GM12878 (cell line): Measurements from ENCODE around the gene IGSF23. TPM values are rescaled to one million over a fixed set of nuclear protein-coding genes. Genes with fewer than 3 reads are reported as not detected.
A peak's percentile ranks its signal among the peaks of the same experiment; 100 is the strongest.

ENCODE experiments used
- ATAC-seq: fragments of 200-7000 bp; cut with Tn5 transposase; 3 replicates; pipeline ENCODE4 v1.9.1; 2020; ENCODE audit warnings: mild to moderate bottlenecking, moderate library complexity
- BruUV-seq: library from RNA; stranded (reverse); fragments of 400-500 nt; replicated peaks from 2 replicates; lab custom pipeline; 2021; lab: Mats Ljungman, UMichigan
- CTCF ChIA-PET: fragments of 300-600 bp; sonication (Branson Sonifier 250); formaldehyde crosslinking; extraction: SDS; loops from one replicate; lab custom pipeline; 2021; ENCODE audit warnings: inconsistent platforms; lab: Yijun Ruan, JAX
- POLR2A ChIA-PET: fragments of 350-600 bp; formaldehyde crosslinking; extraction: SDS; loops from one replicate; lab custom pipeline; 2021; ENCODE audit warnings: inconsistent platforms; lab: Charles Lee
- RAD21 ChIA-PET: fragments of 300-600 bp; sonication (Branson Sonifier 250); formaldehyde crosslinking; loops from one replicate; lab custom pipeline; 2023; ENCODE audit warnings: antibody characterized with exemption; ENCODE audit not compliant: unreplicated experiment; lab: Charles Lee
- SMC1A ChIA-PET: fragments of 300-600 bp; sonication (Branson Sonifier 250); formaldehyde crosslinking; loops from one replicate; lab custom pipeline; 2023; ENCODE audit not compliant: unreplicated experiment, uncharacterized antibody; lab: Charles Lee
- DNase-seq: peaks from one replicate; pipeline ENCODE4 v3.0.0-alpha.2; 2011; ENCODE audit warnings: low read depth, low spot score
- FAIRE-seq: peaks from 3 replicates; lab custom pipeline; 2011; peaks lifted over from hg19 to GRCh38; lab: Jason Lieb, UNC
- H2AFZ ChIP-seq: 2 replicates; pipeline ENCODE4 v1.6.0; 2011; ENCODE audit warnings: low read depth, low read length, control low read depth; ENCODE audit not compliant: control insufficient read depth
- H3K27ac ChIP-seq: 2 replicates; pipeline ENCODE4 v1.5.1; 2011; ENCODE audit warnings: control low read depth; ENCODE audit not compliant: control insufficient read depth, insufficient read depth
- H3K27me3 ChIP-seq, 2 experiments: replicated peaks in 1 of 2; 2 replicates each; pipeline versions ENCODE4 v1.6.0 to v1.6.1; 2011; ENCODE audit warnings: low read length in 1 of 2; ENCODE audit not compliant: control insufficient read depth in 2 of 2, insufficient read depth in 2 of 2
- H3K36me3 ChIP-seq, 2 experiments: 2 replicates each; pipeline ENCODE4 v1.5.1; 2011; ENCODE audit warnings: low read length in 1 of 2; ENCODE audit not compliant: control insufficient read depth in 2 of 2, insufficient read depth in 2 of 2
- H3K4me1 ChIP-seq: 2 replicates; pipeline ENCODE4 v1.6.1; 2011; ENCODE audit warnings: mild to moderate bottlenecking, low read length, moderate library complexity, mixed read lengths; ENCODE audit not compliant: control insufficient read depth, insufficient read depth
- H3K4me2 ChIP-seq: 2 replicates; pipeline ENCODE4 v1.6.0; 2011; ENCODE audit warnings: control low read depth; ENCODE audit not compliant: control insufficient read depth, insufficient read depth
- H3K4me3 ChIP-seq: fragments of 200-600 bp; sonication (generic); 2 replicates; pipeline ENCODE4 v1.5.1; 2016
- H3K79me2 ChIP-seq: 2 replicates; pipeline ENCODE4 v1.6.0; 2011; ENCODE audit warnings: low read length; ENCODE audit not compliant: control insufficient read depth, insufficient read depth
- H3K9ac ChIP-seq: 2 replicates; pipeline ENCODE4 v1.8.0; 2011; ENCODE audit warnings: low read length, control low read depth, mixed read lengths; ENCODE audit not compliant: control insufficient read depth, insufficient read depth
- H3K9me3 ChIP-seq: replicated peaks from 3 replicates; pipeline ENCODE4 v1.5.1; 2011; ENCODE audit warnings: mild to moderate bottlenecking, low read length; ENCODE audit not compliant: control insufficient read depth, insufficient read depth
- H4K20me1 ChIP-seq: 2 replicates; pipeline ENCODE4 v1.6.0; 2011; ENCODE audit not compliant: control insufficient read depth, insufficient read depth
- BRCA1 ChIP-seq: IDR thresholded peaks from 2 replicates; pipeline ENCODE4 v1.6.1; 2011; ENCODE audit warnings: low read depth, low read length, improper control_type of control experiment
- CBFB ChIP-seq: IDR thresholded peaks from 2 replicates; pipeline ENCODE4 v1.6.1; 2016; ENCODE audit warnings: antibody characterized with exemption, low read depth
- CTCF ChIP-seq, 3 experiments: IDR thresholded peaks in 2 of 3; conservative IDR thresholded peaks in 1 of 3; 2 replicates each; pipeline ENCODE4 v1.5.1; 2011; ENCODE audit warnings: low read depth in 3 of 3, low read length in 3 of 3, mild to moderate bottlenecking in 3 of 3, control low read depth in 2 of 3, moderate library complexity in 2 of 3, inconsistent platforms in 1 of 3, mixed read lengths in 1 of 3; ENCODE audit not compliant: control insufficient read depth in 2 of 3, insufficient read depth in 1 of 3; ENCODE audit errors: extremely low read depth in 1 of 3
- DPF2 ChIP-seq: fragments of 450-650 bp; IDR thresholded peaks from 2 replicates; pipeline ENCODE4 v1.6.1; 2017; ENCODE audit warnings: mild to moderate bottlenecking
- GATAD2B ChIP-seq: fragments of 450-650 bp; conservative IDR thresholded peaks from 2 replicates; pipeline ENCODE4 v1.6.1; 2017; ENCODE audit warnings: low read depth, mild to moderate bottlenecking, moderate library complexity
- MTA2 ChIP-seq: fragments of 450-650 bp; IDR thresholded peaks from 2 replicates; pipeline ENCODE4 v1.6.1; 2016; ENCODE audit warnings: low read depth, mild to moderate bottlenecking, moderate library complexity
- NFYB ChIP-seq: IDR thresholded peaks from 2 replicates; pipeline ENCODE4 v1.6.1; 2011; ENCODE audit warnings: low read depth, mild to moderate bottlenecking, low read length, improper control_type of control experiment, moderate library complexity; ENCODE audit not compliant: insufficient read depth
- NRF1 ChIP-seq: conservative IDR thresholded peaks from 2 replicates; pipeline ENCODE4 v1.6.1; 2011; ENCODE audit warnings: mild to moderate bottlenecking, low read depth, low read length, improper control_type of control experiment
- PAX8 ChIP-seq: fragments of 450-650 bp; IDR thresholded peaks from 2 replicates; pipeline ENCODE4 v1.6.1; 2017; ENCODE audit warnings: mild to moderate bottlenecking, moderate library complexity
- PML ChIP-seq: IDR thresholded peaks from 2 replicates; pipeline ENCODE4 v1.6.1; 2012; ENCODE audit warnings: low read length, inconsistent platforms
- POLR2AphosphoS2 ChIP-seq: IDR thresholded peaks from 2 replicates; pipeline ENCODE4 v1.6.1; 2011; ENCODE audit warnings: low read depth, mild to moderate bottlenecking, low read length, improper control_type of control experiment, moderate library complexity
- PRDM15 ChIP-seq: fragments of 450-650 bp; formaldehyde crosslinking; IDR thresholded peaks from 2 replicates; pipeline ENCODE4 v1.4.0; 2020; ENCODE audit warnings: mild to moderate bottlenecking, moderate library complexity
- RAD21 ChIP-seq: IDR thresholded peaks from 2 replicates; pipeline ENCODE4 v1.6.1; 2011; ENCODE audit warnings: mild to moderate bottlenecking, low read depth, low read length, moderate library complexity; ENCODE audit not compliant: insufficient read depth
- RAD51 ChIP-seq: fragments of 450-650 bp; IDR thresholded peaks from 2 replicates; pipeline ENCODE4 v1.6.1; 2016; ENCODE audit warnings: moderate library complexity, mild to moderate bottlenecking, inconsistent platforms
- RUNX3 ChIP-seq: IDR thresholded peaks from 2 replicates; pipeline ENCODE4 v1.6.1; 2012; ENCODE audit warnings: low read length, inconsistent platforms
- SMAD5 ChIP-seq: IDR thresholded peaks from 2 replicates; pipeline ENCODE4 v1.6.1; 2016; ENCODE audit warnings: antibody characterized with exemption, low read depth
- SMARCA5 ChIP-seq: fragments of 450-650 bp; IDR thresholded peaks from 2 replicates; pipeline ENCODE4 v1.6.1; 2017; ENCODE audit warnings: mild to moderate bottlenecking
- SMC3 ChIP-seq: IDR thresholded peaks from 2 replicates; pipeline ENCODE4 v1.6.1; 2011; ENCODE audit warnings: low read length, improper control_type of control experiment, borderline replicate concordance
- YY1 ChIP-seq: IDR thresholded peaks from 2 replicates; pipeline ENCODE4 v1.6.1; 2011; ENCODE audit warnings: low read depth, mild to moderate bottlenecking, low read length
- ZNF207 ChIP-seq: fragments of 450-650 bp; IDR thresholded peaks from 2 replicates; pipeline ENCODE4 v1.6.1; 2014; ENCODE audit warnings: antibody characterized with exemption, mild to moderate bottlenecking, borderline replicate concordance
- WGBS: methylation state at CpG from one replicate; pipeline ENCODE4 v1.1.6; 2016; ENCODE audit warnings: low lambda C conversion rate; ENCODE audit not compliant: insufficient replicate concordance, insufficient coverage; ENCODE audit errors: missing lambda C conversion rate; 5-methylcytosine and 5-hydroxymethylcytosine counted together
- in situ Hi-C: fragments of 300-500 bp; cut with MboI; formaldehyde crosslinking; loops from 9 replicates; pipeline ENCODE4 v1.14.3; 2018; ENCODE audit warnings: mixed read lengths
- intact Hi-C: fragments of 100-400 bp; cut with micrococcal nuclease; formaldehyde crosslinking; loops from one replicate; pipeline ENCODE4 v1.14.2; 2022; ENCODE audit not compliant: unreplicated experiment
- polyA plus RNA-seq, 11 experiments: library from polyadenylated mRNA; depleted of rRNA in 4 of 11; unstranded in 6 of 11; stranded (reverse) in 5 of 11; fragments of >200 nt; fragmentation: Nextera tagmentation in 4 of 11; fragmentation: Illumina TruSeq in 1 of 11; extraction: Ambion mirVana in 4 of 11; extraction: Trizol in 1 of 11; gene quantifications; 1 replicate in 1 of 11; 2 replicates in 10 of 11; pipeline versions ENCODE4 v1.2.1 to v1.2.3, GENCODE V29; 2011 to 2016; ENCODE audit warnings: inconsistent platforms in 2 of 11, missing spikeins in 2 of 11, low read depth in 1 of 11
- total RNA-seq, 4 experiments: library from RNA; depleted of rRNA in 3 of 4; stranded (reverse); fragments of >200 nt in 3 of 4; fragmentation: Illumina TruSeq in 1 of 4; extraction: Trizol in 1 of 4; gene quantifications; 2 replicates each; pipeline versions ENCODE4 v1.2.1 to v1.2.3, GENCODE V29; 2013 to 2021

The IGSF23 gene
- total and polyA plus RNA-seq, 10 of the 15 experiments (the other 5 are each of a cell fraction or from before 2014, with no cell fraction given) = not detected

- no peaks in the 10 kb centered on the region for H3K79me2 ChIP-seq
- no peak for DNase-seq
- ChIA-PET CTCF (interaction anchor here (0.6 to 4.9 kb wide), 28 partner anchors 8 to 259 kb away, joined by 3 to 59 read pairs (median 5); no protein-coding TSS in a partner anchor), SMC1A (interaction anchor here (0.7 to 3.8 kb wide), 8 partner anchors 25 to 114 kb away, joined by 3 to 37 read pairs (median 4); no protein-coding TSS in a partner anchor), POLR2A (no interaction called here), RAD21 (interaction anchor here (0.9 to 4.0 kb wide), 4 partner anchors 67 to 114 kb away, joined by 4 to 33 read pairs (median 6); no protein-coding TSS in a partner anchor)
- H3K4me3 ChIP-seq = no peak overlapping the region
- 16% methylated on average over 25 of the region's 25 CpGs for WGBS
- no peak overlapping the region for H3K27ac ChIP-seq
- H3K9ac ChIP-seq = no peak overlapping the region
- peak; percentile 69 for FAIRE-seq
- H2AFZ ChIP-seq = no peak overlapping the region
- intact Hi-C loops = loop anchor here (5.0 to 10.0 kb wide), 3 partner anchors 85 to 187 kb away; partner anchors contain the start of genes CBLC and NECTIN2
- H3K36me3 ChIP-seq = no peaks in the 10 kb centered on the region
- no peak overlapping the region for H3K4me2 ChIP-seq
- H4K20me1 ChIP-seq = no peaks in the 10 kb centered on the region
- no TSS peak for BruUV-seq
- no peaks in the 10 kb centered on the region; the same call in 1 of the 2 replicates for H3K4me1 ChIP-seq
- in situ Hi-C loops = loop anchor here (5.0 kb wide), 1 partner anchor 85 kb away; no protein-coding TSS in a partner anchor
- no peaks in the 10 kb centered on the region for H3K9me3 ChIP-seq
- no peaks in the 10 kb centered on the region for H3K27me3 ChIP-seq
- ATAC-seq = peak; percentile 85
- TF ChIP-seq MTA2 (no peak), PRDM15 (CRISPR knock-in tag) (no peak), CTCF (IDR thresholded peaks at IDR 0.05 in 2 of 3, conservative IDR thresholded peaks at IDR 0.05 in 1 of 3; ENCODE audit: control insufficient read depth in 2 of 3, extremely low read depth in 1 of 3, insufficient read depth in 1 of 3, low read depth in 3 of 3, low read length in 3 of 3) (peak; percentile 86 to 95 (median 88)), POLR2AphosphoS2 (no peak), SMC3 (peak; percentile 66), DPF2 (no peak), PAX8 (no peak), RAD51 (no peak), RAD21 (peak; percentile 50), CBFB (no peak), GATAD2B (no peak), BRCA1 (no peak), SMAD5 (no peak), ZNF207 (no peak), NFYB (no peak), YY1 (0 out of 2 replicates have a peak, but pooled peaks have one; percentile 38), RUNX3 (no peak), SMARCA5 (no peak), PML (no peak), NRF1 (no peak)
These were observed 44.0 kb downstream of the IGSF23 start for GRCh38 chr19:44657211-44657921.
